NT2/D1 (cell line): ENCODE measurements around the gene SLC9A8.

Source experiments
- SUZ12 ChIP-seq: IDR thresholded peaks from 2 replicates; pipeline ENCODE4 v1.6.1; 2011; ENCODE audit not compliant: insufficient read length, insufficient read depth; ENCODE audit errors: extremely low read depth
- YY1 ChIP-seq: IDR thresholded peaks from 2 replicates; pipeline ENCODE4 v1.6.1; 2011; ENCODE audit not compliant: insufficient read length, insufficient read depth
- ZNF274 ChIP-seq: IDR thresholded peaks from 2 replicates; pipeline ENCODE4 v1.6.1; 2011; ENCODE audit warnings: mild to moderate bottlenecking, low read depth, low read length

GRCh38 chr20:49914310-49915117 lies 101.9 kb downstream of the SLC9A8 start:
- TF ChIP-seq YY1 (no peak), SUZ12 (no peak), ZNF274 (no peak)
